ENCODE measurements around the gene STAU1.
A peak's percentile ranks its signal among the peaks of the same experiment; 100 is the strongest.
"Not testable (repeated sequence)": the region's sequence is repeated elsewhere in the genome, so short reads cannot be mapped to it uniquely, and the experiment has no call there.

The STAU1 gene

DNA sequence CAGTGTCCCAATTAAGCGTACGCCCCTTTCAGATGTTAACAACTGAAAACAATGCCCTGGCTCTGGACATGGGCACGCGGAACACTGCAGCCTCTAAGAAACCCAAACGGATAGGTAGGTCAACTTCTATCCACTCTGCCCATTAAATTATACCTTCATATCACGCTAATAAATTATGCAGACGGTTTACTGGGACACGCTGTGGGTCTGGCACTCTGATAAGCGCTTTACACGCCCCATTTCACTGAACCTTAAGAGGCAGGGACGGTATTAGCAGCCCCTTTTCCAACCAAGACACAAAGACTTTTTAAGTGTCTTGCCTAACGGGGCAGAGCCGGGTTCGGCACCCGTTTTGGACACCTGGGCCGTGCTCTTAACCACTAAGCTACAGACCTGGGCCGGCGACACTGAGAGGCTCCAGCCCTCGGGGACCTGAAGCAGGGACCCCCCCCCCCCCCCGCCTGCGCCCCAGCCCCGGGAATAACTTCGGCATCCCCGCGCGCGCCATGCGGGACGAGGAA, 744 bp downstream of the STAU1 start:
- Histone ChIP-seq H3K27me3 (replicated peaks in 2 of 5; ENCODE audit: control insufficient read depth in 4 of 5, insufficient read depth in 5 of 5, low read length in 4 of 5) (no peaks in the 10 kb centered on the region), H3K4me1 (ENCODE audit: control extremely low read depth in 1 of 4, control insufficient read depth in 4 of 4, insufficient read depth in 4 of 4, low read length in 3 of 4) (peaks cover 4 to 21% (median 16%) of the 10 kb centered on the region in 4 experiments), H3K4me3 (ENCODE audit: control insufficient read depth in 1 of 7, extremely low read depth in 1 of 7, insufficient read depth in 4 of 7, low read depth in 2 of 7, low read length in 6 of 7) (peak overlapping the region; percentile 80 to 98 (median 84)), H3K9me3 (ENCODE audit: control extremely low read depth in 1 of 5, control insufficient read depth in 4 of 5, insufficient read depth in 2 of 5, low read depth in 1 of 5, low read length in 4 of 5) (no peaks in the 10 kb centered on the region), H3K27ac (ENCODE audit: insufficient read depth in 1 of 2, low read depth in 1 of 2, low read length in 2 of 2, poor library complexity in 1 of 2, severe bottlenecking in 2 of 2) (peak overlapping the region; percentile 64 to 85), H3K36me3 (ENCODE audit: control insufficient read depth in 4 of 4, insufficient read depth in 4 of 4, low read length in 3 of 4) (peaks cover 0 to 6% (median under 1%) of the 10 kb centered on the region in 4 experiments)
- peak; percentile 33 to 74 (median 57) for DNase-seq
- ChIA-PET CTCF (interaction anchor here (1.6 kb wide), 1 partner anchor 55 kb away, joined by 4 read pairs; no protein-coding TSS in a partner anchor), POLR2A (interaction anchor here (0.7 to 1.6 kb wide), 4 partner anchors 8 to 110 kb away, joined by 3 to 4 read pairs (median 4); partner anchors contain the start of gene DDX27)
- 0% methylated on average over 19 of the region's 29 CpGs for WGBS (ENCODE audit: insufficient coverage)

DNA sequence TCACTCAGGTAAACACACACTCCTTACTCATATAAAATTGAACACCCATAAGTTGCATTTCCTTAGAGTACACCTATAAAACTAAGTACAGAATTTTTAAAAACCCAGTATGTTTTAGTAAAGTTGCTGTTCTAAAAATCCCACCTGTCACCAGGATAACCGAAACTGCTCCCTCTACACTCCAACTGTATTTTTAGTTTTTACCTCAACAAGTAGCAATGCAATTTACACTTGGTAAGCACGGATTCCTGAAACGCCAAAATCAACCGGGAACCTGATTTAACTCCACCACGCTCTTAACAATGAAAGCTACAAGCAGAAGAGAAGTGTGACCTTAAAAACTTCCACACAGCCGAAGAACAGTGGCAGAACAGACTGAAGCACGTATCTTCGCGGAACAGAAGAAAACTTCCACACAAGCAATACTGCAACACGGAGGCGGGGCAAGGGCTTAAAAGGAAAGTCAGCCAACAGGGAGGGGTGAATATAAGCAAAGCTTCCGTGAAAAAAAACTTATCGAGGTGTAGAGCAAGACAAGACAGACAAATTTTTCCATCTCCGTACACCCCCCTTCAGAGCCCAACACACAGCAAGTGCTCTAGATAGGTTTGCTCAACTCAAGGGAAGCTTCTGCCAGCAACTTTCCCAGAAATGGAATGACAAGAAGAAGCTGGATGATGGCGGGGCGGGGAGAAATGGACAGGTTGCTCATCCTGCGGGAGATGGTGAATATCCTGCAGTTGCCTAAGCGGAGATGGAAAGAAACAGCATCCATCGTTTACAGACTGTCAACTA, 1.4 kb downstream of the STAU1 start:
- H3K27ac ChIP-seq (ENCODE audit: insufficient read depth in 1 of 2, low read depth in 1 of 2, low read length in 2 of 2, poor library complexity in 1 of 2, severe bottlenecking in 2 of 2): peak overlapping the region; percentile 64 to 85
- H3K27me3 ChIP-seq (replicated peaks in 2 of 5; ENCODE audit: control insufficient read depth in 4 of 5, insufficient read depth in 5 of 5, low read length in 4 of 5): no peaks in the 10 kb centered on the region
- CTCF ChIA-PET: interaction anchor here (0.9 kb wide), 1 partner anchor 42 kb away, joined by 3 read pairs; no protein-coding TSS in a partner anchor
- DNase-seq: peak; percentile 53 to 79 (median 68)
- H3K36me3 ChIP-seq (ENCODE audit: control insufficient read depth in 4 of 4, insufficient read depth in 4 of 4, low read length in 3 of 4): peaks cover 0 to 6% (median under 1%) of the 10 kb centered on the region in 4 experiments
- POLR2A ChIA-PET: interaction anchor here (1.6 kb wide), 1 partner anchor 54 kb away, joined by 4 read pairs; no protein-coding TSS in a partner anchor
- peak overlapping the region; percentile 80 to 98 (median 84) for H3K4me3 ChIP-seq (ENCODE audit: control insufficient read depth in 1 of 7, extremely low read depth in 1 of 7, insufficient read depth in 4 of 7, low read depth in 2 of 7, low read length in 6 of 7)
- 0% methylated on average over 10 of the region's 19 CpGs for WGBS (ENCODE audit: insufficient coverage)
- peaks cover 4 to 21% (median 16%) of the 10 kb centered on the region in 4 experiments for H3K4me1 ChIP-seq (ENCODE audit: control extremely low read depth in 1 of 4, control insufficient read depth in 4 of 4, insufficient read depth in 4 of 4, low read length in 3 of 4)
- H3K9me3 ChIP-seq (ENCODE audit: control extremely low read depth in 1 of 5, control insufficient read depth in 4 of 5, insufficient read depth in 2 of 5, low read depth in 1 of 5, low read length in 4 of 5): no peaks in the 10 kb centered on the region

DNA sequence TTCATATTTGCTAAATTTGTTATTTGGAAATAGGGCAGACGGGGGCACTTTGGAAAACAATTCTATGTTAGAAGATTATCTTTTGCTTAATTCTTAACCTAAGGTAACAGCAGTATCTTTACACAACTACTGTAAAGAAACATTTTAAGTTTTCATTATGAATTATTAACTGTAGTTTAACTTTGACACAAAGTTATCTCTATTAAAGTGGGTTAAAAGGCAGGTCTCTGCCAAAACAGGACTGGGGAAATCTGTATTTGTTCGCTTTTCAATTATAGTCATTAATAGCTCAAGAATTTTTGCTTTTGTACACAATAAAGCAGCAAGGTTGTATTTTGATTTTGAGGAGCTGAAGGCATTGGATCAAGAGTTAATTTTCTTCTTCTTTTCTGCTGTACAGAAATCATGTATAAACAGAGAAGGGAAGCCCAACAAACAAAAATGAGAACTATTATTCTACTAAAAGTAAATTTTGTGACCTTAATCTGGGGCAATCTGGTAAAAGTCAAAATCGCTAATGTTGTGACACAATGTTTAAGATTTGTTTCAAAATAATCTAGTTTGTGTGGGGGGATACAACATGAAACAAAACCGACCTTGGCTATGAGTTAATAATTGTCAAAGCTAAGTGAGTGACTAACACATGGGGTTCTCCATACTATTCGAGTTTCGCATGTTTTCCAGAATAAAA, 2.9 kb downstream of the STAU1 start:
- Histone ChIP-seq H3K9me3 (ENCODE audit: control extremely low read depth in 1 of 5, control insufficient read depth in 4 of 5, insufficient read depth in 2 of 5, low read depth in 1 of 5, low read length in 4 of 5) (no peaks in the 10 kb centered on the region), H3K27me3 (replicated peaks in 2 of 5; ENCODE audit: control insufficient read depth in 4 of 5, insufficient read depth in 5 of 5, low read length in 4 of 5) (no peaks in the 10 kb centered on the region), H3K4me3 (ENCODE audit: control insufficient read depth in 1 of 7, extremely low read depth in 1 of 7, insufficient read depth in 4 of 7, low read depth in 2 of 7, low read length in 6 of 7) (no peak overlapping the region), H3K27ac (ENCODE audit: insufficient read depth in 1 of 2, low read depth in 1 of 2, low read length in 2 of 2, poor library complexity in 1 of 2, severe bottlenecking in 2 of 2) (no peak overlapping the region), H3K36me3 (ENCODE audit: control insufficient read depth in 4 of 4, insufficient read depth in 4 of 4, low read length in 3 of 4) (peaks cover 0 to 6% (median under 1%) of the 10 kb centered on the region in 4 experiments), H3K4me1 (ENCODE audit: control extremely low read depth in 1 of 4, control insufficient read depth in 4 of 4, insufficient read depth in 4 of 4, low read length in 3 of 4) (peaks cover 4 to 25% (median 18%) of the 10 kb centered on the region in 4 experiments)
- CTCF ChIA-PET: no interaction called here
- WGBS (ENCODE audit: insufficient coverage): 86% methylated on average over 2 of the region's 6 CpGs
- no peak for DNase-seq
- POLR2A ChIA-PET: interaction anchor here (0.7 to 0.8 kb wide), 2 partner anchors 18 to 19 kb away, joined by 3 read pairs; no protein-coding TSS in a partner anchor

DNA sequence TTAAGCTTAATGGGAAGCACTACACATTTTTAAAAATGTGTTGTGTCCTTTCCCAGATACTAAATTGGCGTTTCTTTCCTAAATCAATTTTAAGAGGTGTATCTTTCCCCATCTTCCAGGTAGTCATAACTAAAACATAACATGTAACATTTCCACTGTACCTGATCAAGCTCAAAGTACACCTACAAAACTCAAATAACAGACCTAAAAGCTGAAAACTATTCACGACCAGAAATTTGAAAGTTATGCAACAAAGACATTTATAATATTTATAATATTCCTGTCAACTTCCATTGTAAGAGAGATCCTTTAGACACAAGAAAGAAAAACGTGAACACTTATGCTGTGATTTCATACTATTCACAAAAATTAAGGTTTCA, 3.5 kb downstream of the STAU1 start:
- no peak for DNase-seq
- no peaks in the 10 kb centered on the region for H3K9me3 ChIP-seq (ENCODE audit: control extremely low read depth in 1 of 5, control insufficient read depth in 4 of 5, insufficient read depth in 2 of 5, low read depth in 1 of 5, low read length in 4 of 5)
- H3K36me3 ChIP-seq (ENCODE audit: control insufficient read depth in 4 of 4, insufficient read depth in 4 of 4, low read length in 3 of 4): peaks cover 0 to 6% (median 1%) of the 10 kb centered on the region in 4 experiments
- H3K4me1 ChIP-seq (ENCODE audit: control extremely low read depth in 1 of 4, control insufficient read depth in 4 of 4, insufficient read depth in 4 of 4, low read length in 3 of 4): peaks cover 8 to 30% (median 24%) of the 10 kb centered on the region in 4 experiments
- CTCF ChIA-PET: interaction anchor here (0.8 kb wide), 1 partner anchor 18 kb away, joined by 3 read pairs; no protein-coding TSS in a partner anchor
- H3K27me3 ChIP-seq (replicated peaks in 2 of 5; ENCODE audit: control insufficient read depth in 4 of 5, insufficient read depth in 5 of 5, low read length in 4 of 5): no peaks in the 10 kb centered on the region
- no peak overlapping the region for H3K4me3 ChIP-seq (ENCODE audit: control insufficient read depth in 1 of 7, extremely low read depth in 1 of 7, insufficient read depth in 4 of 7, low read depth in 2 of 7, low read length in 6 of 7)
- 100% methylated on average over 1 of the region's 3 CpGs for WGBS (ENCODE audit: insufficient coverage)
- no peak overlapping the region for H3K27ac ChIP-seq (ENCODE audit: insufficient read depth in 1 of 2, low read depth in 1 of 2, low read length in 2 of 2, poor library complexity in 1 of 2, severe bottlenecking in 2 of 2)
- POLR2A ChIA-PET: interaction anchor here (0.8 kb wide), 1 partner anchor 18 kb away, joined by 3 read pairs; no protein-coding TSS in a partner anchor

DNA sequence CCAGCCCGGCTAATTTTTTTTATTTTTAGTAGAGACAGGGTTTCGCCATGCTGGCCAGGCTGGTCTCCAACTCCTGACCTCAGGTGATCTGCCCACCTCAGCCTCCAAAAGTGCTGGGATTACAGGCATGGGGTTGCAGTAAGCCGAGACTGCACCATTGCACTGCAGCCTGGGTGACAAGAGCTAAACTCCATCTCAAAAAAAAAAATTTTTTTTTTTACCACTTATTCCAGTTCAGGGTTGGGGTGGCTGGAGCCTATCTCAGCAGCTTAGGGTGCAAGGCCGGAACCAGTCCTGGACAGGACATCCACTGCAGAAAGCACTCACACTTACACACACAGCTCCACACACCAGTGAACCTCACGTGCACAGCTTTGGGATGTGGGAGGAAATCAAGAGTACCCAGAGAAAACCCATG, 4.0 kb downstream of the STAU1 start:
- not testable (repeated sequence) for H3K36me3 ChIP-seq (ENCODE audit: control insufficient read depth in 4 of 4, insufficient read depth in 4 of 4, low read length in 3 of 4); H3K27ac ChIP-seq (ENCODE audit: insufficient read depth in 1 of 2, low read depth in 1 of 2, low read length in 2 of 2, poor library complexity in 1 of 2, severe bottlenecking in 2 of 2); H3K9me3 ChIP-seq (ENCODE audit: control extremely low read depth in 1 of 5, control insufficient read depth in 4 of 5, insufficient read depth in 2 of 5, low read depth in 1 of 5, low read length in 4 of 5); H3K4me3 ChIP-seq (ENCODE audit: control insufficient read depth in 1 of 7, extremely low read depth in 1 of 7, insufficient read depth in 4 of 7, low read depth in 2 of 7, low read length in 6 of 7); H3K27me3 ChIP-seq (replicated peaks in 2 of 5; ENCODE audit: control insufficient read depth in 4 of 5, insufficient read depth in 5 of 5, low read length in 4 of 5); DNase-seq
- POLR2A ChIA-PET: interaction anchor here (0.8 kb wide), 1 partner anchor 17 kb away, joined by 3 read pairs; no protein-coding TSS in a partner anchor
- 100% methylated on average over 1 of the region's 5 CpGs for WGBS (ENCODE audit: insufficient coverage)
- peaks cover 12 to 35% (median 28%) of the 10 kb centered on the region in 4 experiments for H3K4me1 ChIP-seq (ENCODE audit: control extremely low read depth in 1 of 4, control insufficient read depth in 4 of 4, insufficient read depth in 4 of 4, low read length in 3 of 4)
- CTCF ChIA-PET: interaction anchor here (0.8 to 0.9 kb wide), 2 partner anchors 18 to 234 kb away, joined by 3 to 5 read pairs; no protein-coding TSS in a partner anchor

DNA sequence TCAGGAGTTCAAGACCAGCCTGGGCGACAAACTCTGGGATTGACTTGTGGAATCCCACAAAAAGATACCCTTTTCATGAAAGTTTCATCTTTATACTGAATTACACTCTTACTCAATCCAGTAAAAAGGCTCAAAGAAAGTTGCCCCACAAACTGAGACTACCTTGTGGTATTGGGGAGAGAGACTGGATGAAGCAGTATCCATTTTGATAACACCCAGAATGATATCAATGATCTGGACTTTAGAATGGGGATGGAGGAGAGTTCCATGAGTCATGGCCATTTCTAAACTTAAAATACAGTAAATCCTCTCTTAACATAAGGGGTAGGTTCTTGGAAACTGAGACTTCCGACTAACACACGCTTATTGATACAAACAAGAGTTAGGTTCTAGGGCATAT, 4.7 kb downstream of the STAU1 start:
- Histone ChIP-seq H3K4me3 (ENCODE audit: control insufficient read depth in 1 of 7, extremely low read depth in 1 of 7, insufficient read depth in 4 of 7, low read depth in 2 of 7, low read length in 6 of 7) (no peak overlapping the region), H3K36me3 (ENCODE audit: control insufficient read depth in 4 of 4, insufficient read depth in 4 of 4, low read length in 3 of 4) (peaks cover 0 to 6% (median 3%) of the 10 kb centered on the region in 4 experiments), H3K9me3 (ENCODE audit: control extremely low read depth in 1 of 5, control insufficient read depth in 4 of 5, insufficient read depth in 2 of 5, low read depth in 1 of 5, low read length in 4 of 5) (no peaks in the 10 kb centered on the region), H3K4me1 (ENCODE audit: control extremely low read depth in 1 of 4, control insufficient read depth in 4 of 4, insufficient read depth in 4 of 4, low read length in 3 of 4) (peaks cover 12 to 35% (median 27%) of the 10 kb centered on the region in 4 experiments), H3K27ac (ENCODE audit: insufficient read depth in 1 of 2, low read depth in 1 of 2, low read length in 2 of 2, poor library complexity in 1 of 2, severe bottlenecking in 2 of 2) (no peak overlapping the region), H3K27me3 (replicated peaks in 2 of 5; ENCODE audit: control insufficient read depth in 4 of 5, insufficient read depth in 5 of 5, low read length in 4 of 5) (no peaks in the 10 kb centered on the region)
- ChIA-PET CTCF (interaction anchor here (0.9 to 1.6 kb wide), 2 partner anchors 51 to 234 kb away, joined by 5 read pairs; no protein-coding TSS in a partner anchor), POLR2A (no interaction called here)
- no CpG with 5 or more reads among the region's 3 CpGs for WGBS (ENCODE audit: insufficient coverage)
- DNase-seq: no peak
